ENCODE measurements around the gene TMOD2. TPM values are rescaled to one million over a fixed set of nuclear protein-coding genes. Genes with fewer than 3 reads are reported as not detected.

Gene TMOD2
- total RNA-seq, 1 donor from 2014 or later: 1.9 TPM

- DNase-seq (ENCODE audit: low spot score): peak; percentile 96
- H3K36me3 Mint-ChIP-seq: no peaks in the 10 kb centered on the region
- H4K20me1 ChIP-seq (ENCODE audit: low read depth): peaks cover 41% of the 10 kb centered on the region
- peak within 1 kb of the TSS; percentile 98 for H3K4me3 Mint-ChIP-seq
- no peaks in the 10 kb centered on the region for H3K9me3 ChIP-seq (ENCODE audit: low read depth)
- H3K4me1 ChIP-seq: peaks cover 10% of the 10 kb centered on the region
- peak within 1 kb of the TSS; percentile 43 for H3K9ac ChIP-seq
- H2AFZ ChIP-seq (replicated peaks): peak within 1 kb of the TSS; percentile 69
- H3K4me2 ChIP-seq: peak within 1 kb of the TSS; percentile 91
- peaks cover 41% of the 10 kb centered on the region for H3K79me2 ChIP-seq (ENCODE audit: low read depth)
- no peaks in the 10 kb centered on the region for H3K27me3 ChIP-seq
- H3F3A ChIP-seq (ENCODE audit: low read depth): no peaks in the 10 kb centered on the region
- H3K4me1 Mint-ChIP-seq: peaks cover 15% of the 10 kb centered on the region
- H3K27ac ChIP-seq: no peak within 1 kb of the TSS
- peak within 1 kb of the TSS; percentile 69 for H3K27ac Mint-ChIP-seq
- H3K9me3 Mint-ChIP-seq: no peaks in the 10 kb centered on the region
- peaks cover 4% of the 10 kb centered on the region for H3K27me3 Mint-ChIP-seq (ENCODE audit: insufficient read depth, low read depth)
- peak within 1 kb of the TSS; percentile 85 for H3K4me3 ChIP-seq
- H3K36me3 ChIP-seq: no peaks in the 10 kb centered on the region
- TF ChIP-seq EZH2 (IDR thresholded peaks at IDR 0.05) (peak; percentile 33), EZH2phosphoT487 (IDR thresholded peaks at IDR 0.05) (no peak), CTCF (IDR thresholded peaks at IDR 0.05) (no peak)
Measured at GRCh38 chr15:51829376-51830275, 78.2 kb downstream of the TMOD2 start, which contains the start of gene TMOD3. Gene TMOD3, plus strand, starts transcription at chr15:51829653. Its CDS starts 33,232 bp downstream, at chr15:51862885.

- peak overlapping the region; percentile 69 for H2AFZ ChIP-seq (replicated peaks)
- DNase-seq (ENCODE audit: low spot score): no peak
Measured at GRCh38 chr15:51830276-51830806, 78.9 kb downstream of the TMOD2 start.

GRCh38 chr15:51833772-51834171 is 82.4 kb downstream of the TMOD2 start:
- Mint-ChIP-seq H3K27ac (no peak overlapping the region), H3K27me3 (ENCODE audit: insufficient read depth, low read depth) (peaks cover 4% of the 10 kb centered on the region), H3K4me3 (no peak overlapping the region), H3K36me3 (no peaks in the 10 kb centered on the region), H3K4me1 (peaks cover 37% of the 10 kb centered on the region), H3K9me3 (no peaks in the 10 kb centered on the region)
- H3K4me3 ChIP-seq: no peak overlapping the region
- no peak overlapping the region for H3K9ac ChIP-seq
- no peak overlapping the region for H3K4me2 ChIP-seq
- H3K36me3 ChIP-seq: no peaks in the 10 kb centered on the region
- DNase-seq (ENCODE audit: low spot score): no peak
- TF ChIP-seq EZH2phosphoT487 (IDR thresholded peaks at IDR 0.05) (no peak), EZH2 (IDR thresholded peaks at IDR 0.05) (no peak), CTCF (IDR thresholded peaks at IDR 0.05) (no peak)
- H3K4me1 ChIP-seq: peaks cover 23% of the 10 kb centered on the region
- H3K79me2 ChIP-seq (ENCODE audit: low read depth): peaks cover 63% of the 10 kb centered on the region
- H3K27ac ChIP-seq: no peak overlapping the region
- H3K27me3 ChIP-seq: no peaks in the 10 kb centered on the region
- no peak overlapping the region for H2AFZ ChIP-seq (replicated peaks)
- no peaks in the 10 kb centered on the region for H3K9me3 ChIP-seq (ENCODE audit: low read depth)
- H3F3A ChIP-seq (ENCODE audit: low read depth): no peaks in the 10 kb centered on the region
- peaks cover 79% of the 10 kb centered on the region for H4K20me1 ChIP-seq (ENCODE audit: low read depth)

More at GRCh38 chr15:51830276-51830806, 78.9 kb downstream of the TMOD2 start:
- H3K36me3 ChIP-seq: no peaks in the 10 kb centered on the region
- peak overlapping the region; percentile 91 for H3K4me2 ChIP-seq
- no peaks in the 10 kb centered on the region for H3F3A ChIP-seq (ENCODE audit: low read depth)
- peak overlapping the region; percentile 85 for H3K4me3 ChIP-seq
- peaks cover 4% of the 10 kb centered on the region for H3K27me3 Mint-ChIP-seq (ENCODE audit: insufficient read depth, low read depth)
- H3K36me3 Mint-ChIP-seq: no peaks in the 10 kb centered on the region
- no peaks in the 10 kb centered on the region for H3K9me3 Mint-ChIP-seq
- H3K9me3 ChIP-seq (ENCODE audit: low read depth): no peaks in the 10 kb centered on the region
- peaks cover 14% of the 10 kb centered on the region for H3K4me1 Mint-ChIP-seq
- peak overlapping the region; percentile 43 for H3K9ac ChIP-seq
- TF ChIP-seq EZH2 (IDR thresholded peaks at IDR 0.05) (no peak), EZH2phosphoT487 (IDR thresholded peaks at IDR 0.05) (no peak), CTCF (IDR thresholded peaks at IDR 0.05) (no peak)
- H3K27ac ChIP-seq: no peak overlapping the region
- H3K27ac Mint-ChIP-seq: peak overlapping the region; percentile 61
- peaks cover 49% of the 10 kb centered on the region for H4K20me1 ChIP-seq (ENCODE audit: low read depth)
- H3K27me3 ChIP-seq: no peaks in the 10 kb centered on the region
- peaks cover 10% of the 10 kb centered on the region for H3K4me1 ChIP-seq
- H3K4me3 Mint-ChIP-seq: peak overlapping the region; percentile 98
- H3K79me2 ChIP-seq (ENCODE audit: low read depth): peaks cover 48% of the 10 kb centered on the region
